Posterior vena cava (tissue), 2 donors: ENCODE data around the gene NPTX1. TPM values are rescaled to one million over a fixed set of nuclear protein-coding genes. Genes with fewer than 3 reads are reported as not detected.

Source experiments
- DNase-seq: peaks from one replicate; pipeline ENCODE4 v3.0.0-alpha.2; 2020; ENCODE audit warnings: low spot score
- intact Hi-C, 2 donors: fragments of 100-400 bp; cut with DNase I; formaldehyde crosslinking; loops; one replicate each; pipeline versions ENCODE4 v1.14.1 to v1.14.2; 2022 to 2023
- total RNA-seq, 2 donors: library from RNA; stranded (reverse); fragmentation: NEBNext Ultra II Directional; extraction: Animal tissue kit (Norgen Biotek cat#: 25700); gene quantifications; one replicate each; pipeline ENCODE4 v1.2.1, GENCODE V29; 2021
- donor health status: DM: yes; HTN: yes; CAD: no.
- donor health status: DM: yes; HTN: yes; CAD: no.

NPTX1 gene
- total RNA-seq, 2 donors from 2014 or later = 0.14 to 0.37 TPM

DNA sequence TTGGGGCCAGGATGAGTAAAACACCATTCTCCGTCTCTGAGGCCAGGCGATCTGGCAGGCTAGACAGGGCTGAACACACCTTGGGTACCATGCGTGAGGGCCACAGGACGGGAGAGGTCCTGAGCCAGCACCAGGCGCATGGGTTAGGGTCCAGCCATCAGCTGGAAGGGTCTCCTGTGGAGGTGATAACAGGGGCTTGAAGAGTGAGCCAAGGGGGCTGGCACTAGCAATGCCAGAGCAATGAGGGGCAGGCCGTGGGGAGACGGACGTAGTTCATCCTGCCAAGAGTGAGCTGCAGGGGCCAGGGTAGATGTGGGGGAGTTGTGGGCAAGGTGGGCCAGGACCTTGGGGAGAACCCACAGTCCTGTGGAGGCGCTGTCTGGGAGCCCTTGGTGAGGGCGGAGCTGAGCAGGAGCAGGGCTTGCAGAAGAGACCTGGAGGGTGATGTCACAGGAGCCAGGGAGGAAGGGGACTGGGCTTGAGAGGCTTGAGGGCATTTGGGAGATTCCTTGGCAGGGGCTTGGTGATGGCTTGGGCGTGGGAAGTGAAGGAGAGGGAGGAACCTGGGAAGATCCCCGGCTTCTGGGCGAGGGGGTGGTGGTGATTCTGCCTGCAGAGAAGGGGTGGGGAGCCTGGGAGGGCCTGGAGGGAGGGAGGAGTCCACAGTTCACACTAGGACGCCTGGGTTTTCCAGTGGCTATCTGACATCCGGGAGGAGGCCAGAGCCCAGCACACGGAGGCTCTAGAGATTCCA is 6.3 kb upstream of the NPTX1 start:
- intact Hi-C loops = no loop called here
- DNase-seq = no peak

DNA sequence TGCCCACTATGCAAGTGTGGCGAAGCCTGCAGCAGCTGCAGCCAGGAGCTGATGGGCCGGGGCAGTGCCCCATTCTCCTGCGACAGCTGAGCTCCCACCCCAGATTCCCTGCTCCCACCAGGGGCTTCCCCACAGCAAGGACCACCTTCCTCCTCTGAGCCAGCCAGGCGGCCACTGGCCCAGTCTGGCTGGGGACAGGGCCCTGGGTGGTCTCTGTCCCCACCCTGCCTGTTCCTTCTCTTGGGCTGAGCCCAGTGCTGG is 5.6 kb upstream of the NPTX1 start:
- DNase-seq = no peak
- intact Hi-C loops = no loop called here

DNA sequence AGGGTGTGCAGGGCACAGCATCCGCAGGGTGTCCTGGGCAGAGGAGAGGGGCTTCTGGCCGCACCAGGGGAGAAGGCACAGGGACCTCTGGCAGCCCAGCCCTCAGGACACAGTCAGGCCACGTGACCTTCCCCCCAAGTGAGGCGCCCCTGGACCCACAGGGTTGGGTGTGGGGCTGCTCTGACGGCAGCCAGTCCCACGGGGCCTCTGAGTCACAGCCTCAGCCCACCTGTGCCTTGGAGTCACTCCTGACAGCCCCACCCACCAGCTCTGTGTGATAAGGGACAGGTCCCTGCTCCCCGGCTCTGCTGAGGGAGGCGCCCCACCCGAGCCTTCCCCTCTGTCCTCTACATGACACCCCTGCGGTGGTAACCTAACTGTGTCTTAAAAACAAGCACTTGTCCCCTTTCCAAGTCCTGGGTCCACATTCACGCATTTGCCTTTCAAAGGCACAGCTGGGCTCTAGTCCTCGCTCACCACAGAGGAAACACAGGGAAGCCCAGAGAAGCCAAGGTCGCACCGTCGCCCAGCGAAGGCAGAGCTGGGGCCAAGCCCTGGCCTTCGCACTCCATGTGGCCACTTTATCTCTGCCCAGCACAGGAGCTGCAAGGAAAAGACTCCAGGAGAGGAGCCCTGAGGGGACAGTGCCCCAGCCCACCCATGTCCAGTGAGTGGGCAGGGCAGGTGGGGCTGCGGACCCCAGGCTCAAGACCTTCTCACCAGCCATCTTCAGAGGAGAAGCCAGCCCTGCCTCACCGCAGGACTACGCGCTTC is 5.1 kb upstream of the NPTX1 start:
- intact Hi-C loops = no loop called here
- DNase-seq = no peak

DNA sequence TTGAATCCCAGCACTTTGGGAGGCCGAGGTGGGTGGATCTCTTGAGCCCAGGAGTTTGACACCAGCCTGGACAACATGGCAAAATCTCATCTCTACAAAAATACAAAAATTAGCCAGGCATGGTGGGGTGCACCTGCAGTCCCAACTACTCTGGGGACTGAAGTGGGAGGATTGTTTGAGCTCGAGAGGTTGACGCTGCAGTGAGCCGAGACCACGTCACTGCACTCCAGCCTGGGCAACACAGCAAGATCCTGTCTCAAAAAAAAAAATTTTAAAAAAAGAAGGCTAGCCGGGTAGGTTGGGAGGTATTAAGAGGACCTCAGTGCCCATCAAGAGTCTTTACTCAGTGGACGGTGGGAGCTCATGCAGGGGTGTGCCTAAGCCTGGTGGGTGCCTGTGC is 3.8 kb upstream of the NPTX1 start:
- DNase-seq = no peak
- intact Hi-C loops = no loop called here

DNA sequence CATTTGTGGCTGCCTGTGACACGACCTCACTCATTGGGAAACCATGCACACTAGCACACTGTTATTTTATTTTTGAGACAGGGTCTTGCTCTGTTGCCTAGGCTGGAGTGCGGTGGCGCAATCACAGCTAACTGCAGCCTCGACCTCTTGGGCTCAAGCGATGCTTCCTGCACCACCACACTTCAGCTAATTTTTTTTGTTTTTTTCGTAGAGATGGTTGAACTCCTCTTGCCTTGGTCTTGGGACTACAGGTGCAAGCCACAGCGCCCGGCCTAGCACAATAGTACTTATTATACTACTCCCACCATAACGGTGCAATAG is 2.8 kb upstream of the NPTX1 start:
- intact Hi-C loops = no loop called here
- no peak for DNase-seq

DNA sequence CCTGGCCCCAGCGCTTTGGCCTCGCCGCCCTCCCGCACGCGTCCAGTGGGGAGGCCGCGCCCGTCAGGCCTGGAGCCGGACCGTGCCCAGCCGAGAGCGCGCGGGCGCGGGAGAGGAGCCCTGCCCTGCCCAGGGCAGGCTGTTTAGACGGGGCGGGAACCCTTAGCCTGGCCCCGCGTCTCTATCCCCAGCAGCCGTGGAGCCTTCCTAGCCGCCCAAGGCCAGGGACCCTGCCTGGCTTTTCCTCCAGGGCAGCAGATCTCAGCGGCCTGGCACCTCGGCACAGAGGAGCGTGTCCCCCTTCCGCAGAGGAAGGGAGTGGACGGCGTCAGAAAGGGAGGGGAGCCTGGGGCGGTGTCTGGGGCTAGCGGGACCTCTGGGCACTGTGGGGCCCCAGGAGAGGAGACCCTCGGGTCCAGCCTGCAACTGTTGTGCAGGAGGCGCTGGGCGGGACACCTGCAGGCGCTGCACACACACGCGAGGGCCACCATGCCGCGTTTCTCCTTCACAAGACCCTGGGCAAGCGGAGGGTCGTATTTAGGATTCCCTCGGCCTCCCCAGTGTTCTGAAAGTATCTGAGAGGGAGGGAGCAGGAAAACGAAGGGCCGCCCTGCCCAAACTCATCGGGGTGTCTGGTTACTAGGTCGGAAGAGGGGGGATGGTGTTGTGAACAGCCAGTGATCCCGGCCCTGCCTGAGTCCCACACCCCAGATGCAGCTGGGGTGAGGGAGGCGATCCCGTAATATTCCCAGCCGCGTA is 2.3 kb upstream of the NPTX1 start:
- intact Hi-C loops = no loop called here
- no peak for DNase-seq

DNA sequence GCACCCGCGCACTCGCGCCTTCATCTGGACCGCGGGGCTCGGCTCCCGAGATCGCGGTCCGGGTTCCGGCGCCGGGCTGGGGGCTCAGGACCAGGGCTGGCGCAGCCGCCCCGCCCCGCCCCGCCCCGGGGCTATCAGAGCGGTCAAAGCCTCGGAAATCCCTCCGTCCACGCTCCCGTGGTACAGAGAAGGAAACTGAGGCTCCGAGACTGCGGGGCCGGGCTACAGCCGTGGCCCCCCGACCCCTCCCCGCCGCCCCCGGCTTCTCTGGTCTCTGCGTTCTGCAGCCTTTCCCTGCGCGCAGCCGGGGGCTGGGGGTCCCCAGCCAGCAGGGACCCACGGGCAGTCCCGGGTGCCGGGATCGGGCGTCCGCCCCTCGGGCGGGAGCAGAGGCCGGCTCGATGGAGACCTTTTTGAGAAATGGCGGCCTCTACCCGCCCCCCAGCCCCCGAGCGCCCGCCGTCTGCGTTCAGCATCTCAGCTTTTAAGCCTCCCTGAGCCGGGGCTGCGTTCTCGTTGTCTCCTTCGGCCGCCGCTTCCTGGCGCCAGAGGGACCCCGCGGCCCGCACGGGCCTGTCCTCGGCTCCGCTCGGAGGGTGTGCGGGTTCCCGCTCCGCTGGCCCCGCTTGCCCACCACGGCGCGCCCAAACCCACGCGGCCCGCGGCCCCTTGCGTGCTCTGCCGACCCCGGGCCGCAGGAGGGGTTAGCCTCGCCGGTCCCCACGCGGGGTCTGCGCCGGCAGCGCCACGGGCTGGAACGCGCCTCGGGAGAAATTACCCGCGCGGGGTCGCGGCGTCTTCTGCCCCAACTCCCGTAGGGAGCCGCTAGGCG is 1.5 kb upstream of the NPTX1 start:
- no peak for DNase-seq

DNA sequence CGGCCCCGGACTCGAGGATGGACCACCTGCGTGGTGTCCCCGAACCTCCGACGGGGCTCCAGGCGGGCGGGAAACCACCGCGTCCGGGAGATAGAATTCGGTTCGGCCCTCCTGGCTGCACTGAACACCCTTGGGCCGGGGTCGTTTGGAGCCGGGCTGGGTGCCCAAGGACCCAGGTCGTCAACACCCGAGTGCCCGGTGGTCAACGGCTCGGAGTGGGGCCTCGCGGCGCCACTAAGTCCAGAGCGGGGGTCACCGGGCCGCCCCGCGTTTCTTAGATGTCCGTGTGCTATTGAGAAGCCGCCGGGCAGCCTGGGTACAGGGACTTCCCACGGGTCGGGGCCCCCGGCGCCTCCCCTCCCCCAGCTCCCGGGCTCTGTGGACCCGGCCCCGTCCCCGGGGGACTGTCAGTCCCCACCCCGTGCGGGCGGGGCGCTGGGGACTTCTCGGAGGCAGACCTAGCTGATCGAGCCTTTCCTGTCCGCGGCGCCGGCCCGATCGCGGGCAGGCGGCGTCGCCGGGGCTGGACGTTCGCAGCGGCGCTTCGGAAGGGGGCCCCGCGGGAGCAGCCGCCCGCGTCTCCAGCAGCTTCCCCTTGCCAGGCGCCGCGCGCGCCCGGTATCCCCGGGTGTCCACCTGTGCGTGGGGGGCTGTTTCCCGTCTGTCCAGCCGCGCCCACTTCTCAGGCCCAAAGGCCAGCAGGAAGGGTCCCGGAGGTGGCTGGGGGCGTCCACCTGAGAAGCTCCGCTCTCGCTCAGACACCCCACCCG is 655 bp upstream of the NPTX1 start:
- intact Hi-C loops = no loop called here
- no peak for DNase-seq

More for the DNA sequence above, 1.5 kb upstream of the NPTX1 start:
- intact Hi-C loops = no loop called here

DNA sequence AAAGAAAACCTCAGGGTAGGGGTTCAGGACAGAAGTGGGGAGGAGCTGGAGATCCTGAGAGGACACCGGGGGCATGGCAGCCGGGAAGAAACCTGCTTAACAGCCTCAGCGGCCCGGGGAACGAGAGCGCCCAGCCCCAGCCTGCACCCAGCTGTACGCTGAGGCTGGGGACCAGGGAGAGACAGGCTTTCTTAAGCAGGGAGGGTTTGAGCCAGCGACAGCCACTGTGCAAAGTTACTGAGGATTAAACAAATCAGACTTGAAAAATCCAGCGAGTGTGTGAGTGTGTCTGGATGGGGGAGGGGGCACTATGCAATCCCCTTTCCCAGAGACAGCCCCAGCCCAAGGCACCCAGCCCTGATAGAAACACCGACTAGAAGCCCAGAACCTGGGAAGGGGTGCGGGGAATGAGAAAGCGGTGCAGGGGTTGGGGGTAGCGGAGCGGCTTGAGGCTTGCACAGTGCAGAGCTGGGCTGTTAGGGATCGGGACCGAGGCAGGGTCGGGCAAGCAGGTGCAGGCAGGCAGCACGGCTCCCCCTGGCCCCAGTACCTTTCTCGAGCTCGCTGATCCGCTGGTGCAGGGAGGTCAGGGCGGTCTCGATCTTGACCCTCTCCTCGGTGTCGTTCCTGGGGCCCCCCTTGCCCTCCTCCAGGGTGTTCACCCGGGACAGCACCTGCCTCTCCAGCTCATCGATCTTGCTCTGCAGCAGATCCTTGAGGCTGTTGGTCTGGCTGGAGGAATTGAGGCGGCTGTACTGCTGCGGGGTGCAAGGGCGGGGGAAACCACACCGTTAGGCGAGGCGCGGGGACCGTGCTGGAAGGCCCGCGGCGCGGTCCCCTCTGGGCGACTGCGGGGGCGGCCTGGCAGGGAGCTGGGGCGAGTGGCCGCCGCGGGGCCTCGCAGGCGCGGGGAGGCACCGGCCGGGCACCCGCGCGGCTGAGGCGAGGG is 1.2 kb downstream of the NPTX1 start:
- DNase-seq = no peak
- intact Hi-C loops = no loop called here

DNA sequence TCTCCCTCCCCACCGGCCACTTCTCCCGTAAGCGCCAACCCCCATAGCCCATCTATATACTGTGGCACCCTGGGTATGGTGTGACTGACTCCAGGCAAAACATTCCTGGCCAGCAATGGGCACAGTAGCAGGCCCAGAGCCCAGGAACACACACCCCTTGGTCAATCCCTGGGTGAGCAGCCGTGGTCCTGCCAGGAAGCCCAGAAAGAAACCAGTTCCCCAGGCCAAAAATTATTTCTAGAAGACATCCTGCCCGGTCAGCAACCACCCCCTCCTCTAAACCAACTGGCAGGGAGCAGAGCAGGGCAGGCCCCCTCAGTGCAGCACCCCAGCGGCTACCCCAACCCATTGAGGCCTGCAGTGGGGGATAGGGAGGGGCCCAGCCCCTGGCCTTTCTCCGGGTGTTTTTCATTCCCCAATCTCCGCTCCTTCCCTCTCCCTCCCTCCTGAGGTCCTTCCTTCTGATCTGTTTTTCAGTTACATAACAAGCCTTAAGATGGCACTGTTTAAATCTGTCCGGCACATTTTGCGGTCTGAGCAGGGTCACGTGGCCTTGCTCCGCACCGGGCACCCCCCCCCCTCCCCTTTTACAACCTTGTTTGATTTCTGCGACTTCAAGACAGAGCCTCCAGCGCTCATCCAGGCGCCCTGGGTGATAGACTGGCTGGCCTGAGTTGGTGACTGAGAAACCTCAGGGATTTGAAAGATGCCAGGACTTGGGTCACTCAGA is 2.0 kb downstream of the NPTX1 start:
- intact Hi-C loops = no loop called here
- no peak for DNase-seq

DNA sequence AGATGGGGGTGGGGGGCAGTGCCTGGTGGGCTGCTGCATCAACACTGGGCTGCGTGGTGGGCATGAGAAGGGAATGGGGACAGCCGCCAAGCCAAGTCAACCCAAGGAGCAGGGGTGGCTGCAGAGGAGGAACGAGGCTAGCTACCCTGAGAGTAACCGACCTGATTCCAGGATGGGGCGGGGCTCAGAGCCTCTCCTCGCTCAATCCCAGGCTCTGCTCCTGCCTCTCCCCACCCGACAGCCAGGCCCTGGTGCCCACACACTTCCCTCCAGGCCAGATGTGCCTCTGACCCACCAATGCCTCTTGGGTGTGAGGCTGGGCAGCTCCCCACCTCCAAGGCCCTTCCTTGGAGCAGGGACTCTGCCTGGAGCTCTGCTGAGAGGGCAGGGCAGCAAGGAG is 2.7 kb downstream of the NPTX1 start:
- intact Hi-C loops = no loop called here
- DNase-seq = no peak

DNA sequence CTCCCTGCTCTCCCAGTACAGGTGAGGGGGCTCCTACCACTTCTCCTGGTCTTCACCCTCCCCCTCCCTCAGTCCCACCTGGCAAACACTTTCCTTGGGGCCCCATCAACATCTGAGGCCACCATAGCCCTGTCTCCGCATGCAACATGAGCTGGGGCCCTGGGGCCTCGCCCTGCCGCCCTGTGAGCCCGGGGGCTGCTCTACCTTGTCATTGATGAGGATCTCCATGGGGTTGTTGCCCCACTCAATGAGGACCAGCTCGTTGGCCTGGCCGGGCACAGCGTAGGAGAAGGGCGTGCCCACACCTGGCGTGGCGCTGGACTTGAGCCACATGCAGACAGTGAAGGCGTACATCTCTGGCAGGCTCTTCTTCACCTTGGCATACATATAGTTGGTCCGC is 3.4 kb downstream of the NPTX1 start:
- no peak for DNase-seq
- intact Hi-C loops = no loop called here

DNA sequence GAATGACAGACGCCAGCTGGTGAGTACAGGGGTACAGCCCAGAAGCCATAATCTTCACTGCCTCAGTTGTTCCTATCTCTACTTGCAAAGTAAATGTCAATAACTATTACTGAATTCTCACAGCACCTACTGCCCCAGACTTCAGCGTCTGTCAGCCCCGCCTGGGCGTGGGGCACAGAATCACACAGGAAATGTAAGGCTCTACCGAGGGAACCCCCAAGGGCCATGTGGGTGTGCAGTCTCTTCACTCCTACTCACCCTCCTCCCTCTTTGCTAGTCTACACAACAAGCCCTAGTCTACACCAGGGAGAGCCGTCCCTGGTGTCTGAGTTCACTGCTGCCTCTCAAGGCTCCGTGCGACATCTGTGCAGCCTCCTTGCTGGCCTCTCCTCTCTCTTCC is 4.5 kb downstream of the NPTX1 start:
- intact Hi-C loops = no loop called here

DNA sequence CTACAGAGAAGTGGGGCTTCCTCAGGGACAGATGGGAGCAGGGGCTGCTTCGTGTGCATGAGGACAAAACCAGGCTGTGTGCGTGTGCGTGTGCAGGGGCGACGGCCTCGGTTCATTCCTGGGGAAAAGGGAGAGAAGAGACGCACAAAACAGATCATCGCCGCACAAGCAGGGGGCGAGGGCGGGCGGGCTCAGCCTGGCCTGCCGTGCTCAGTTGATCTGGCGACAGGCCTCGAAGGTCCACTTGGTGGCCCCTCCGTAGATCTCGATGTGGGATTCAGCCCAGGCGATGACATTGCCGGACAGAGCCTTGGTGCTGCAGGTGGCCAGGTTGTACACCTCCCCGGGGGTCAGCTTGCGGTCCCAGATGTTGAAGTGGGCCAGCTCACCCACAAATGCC is 5.8 kb downstream of the NPTX1 start:
- intact Hi-C loops = no loop called here
- no peak for DNase-seq

More for the DNA sequence above, 4.5 kb downstream of the NPTX1 start:
- DNase-seq = no peak

DNA sequence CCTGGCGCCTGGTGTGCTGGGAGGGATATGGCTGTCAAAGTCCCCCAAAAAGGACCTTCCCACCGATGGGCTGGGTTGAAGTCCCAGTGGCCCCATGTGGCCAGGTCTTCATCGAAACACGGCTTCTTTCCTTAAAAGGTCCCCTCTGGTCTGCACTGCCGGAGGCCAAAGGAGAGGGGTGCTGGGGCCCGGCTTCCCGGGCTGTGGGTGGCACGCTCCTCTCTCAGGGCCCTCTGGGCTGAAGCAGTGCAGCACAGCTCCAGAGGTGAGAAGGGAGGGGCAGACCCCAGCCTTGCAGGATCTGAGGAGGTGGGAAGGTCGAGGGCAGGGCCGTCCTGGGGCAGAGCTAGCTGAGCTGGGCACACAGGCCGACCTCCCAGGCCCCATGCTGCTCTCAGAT is 6.7 kb downstream of the NPTX1 start:
- intact Hi-C loops = no loop called here
- DNase-seq = no peak

DNA sequence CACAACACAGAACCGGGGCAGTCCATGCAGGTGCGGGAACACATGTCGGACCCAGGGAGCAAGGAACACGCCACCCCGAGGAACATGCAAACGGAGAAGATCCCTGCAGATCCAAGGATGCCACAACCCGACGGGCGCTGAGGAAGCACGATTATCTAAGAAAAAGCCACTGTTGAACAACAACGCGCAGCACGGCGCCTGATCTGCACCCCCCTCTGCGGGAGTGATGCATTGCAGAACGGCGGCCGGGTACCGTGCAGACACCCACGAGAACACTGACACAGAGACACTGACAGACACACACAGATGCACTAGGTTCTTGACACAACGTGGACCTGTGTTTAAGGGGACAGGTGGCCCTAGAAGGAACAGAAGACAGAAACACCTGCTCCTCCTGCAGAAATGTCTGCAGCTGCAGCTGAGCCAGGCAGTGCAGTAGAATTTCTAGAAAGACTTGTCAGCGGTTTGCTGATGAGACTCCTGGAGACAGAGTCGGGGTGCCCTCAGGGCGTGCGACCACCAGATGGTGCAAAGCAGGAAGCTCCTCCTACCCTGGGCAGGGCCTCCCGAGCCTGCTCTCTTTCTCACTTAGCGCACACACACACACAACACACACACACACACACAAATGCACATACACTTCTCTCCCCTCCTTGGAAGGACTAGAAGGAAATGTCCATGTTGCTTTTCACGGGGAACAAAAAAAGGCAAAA is 7.5 kb downstream of the NPTX1 start:
- intact Hi-C loops = no loop called here
- DNase-seq = no peak

DNA sequence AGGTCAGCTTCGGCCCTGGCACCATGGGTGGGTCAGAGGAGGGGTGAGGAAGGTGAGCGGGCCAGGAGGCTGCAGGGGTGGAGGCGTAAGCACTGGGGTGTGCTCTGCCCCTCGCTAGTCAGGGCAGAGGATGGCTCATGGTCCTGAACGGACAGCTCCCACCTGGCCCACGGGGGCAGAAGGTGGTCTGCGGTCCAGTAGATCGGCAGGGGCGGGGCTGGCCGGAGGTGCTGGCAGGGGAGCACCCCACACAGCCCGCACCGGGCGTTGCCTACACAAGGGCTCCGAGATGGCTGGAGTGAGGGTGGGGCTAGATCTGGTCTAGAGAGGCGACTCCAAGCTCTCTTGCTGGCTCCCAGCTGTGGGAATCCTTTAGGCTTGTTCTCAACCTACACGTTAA is 8.2 kb downstream of the NPTX1 start:
- intact Hi-C loops = no loop called here

More for the DNA sequence above, 8.2 kb downstream of the NPTX1 start:
- DNase-seq = no peak
